Activated T-cell treated with anti-CD3 and anti-CD28 coated beads, Interleukin-2, amount 50 U/mL, for 24 hours (primary cell): ENCODE data around the gene RANBP1.
"Not testable (repeated sequence)": the region's sequence is repeated elsewhere in the genome, so short reads cannot be mapped to it uniquely, and the experiment has no call there.

Experiments
- DNase-seq: peaks from one replicate; pipeline ENCODE4 v3.0.0-alpha.2; 2020
- H3K27ac Mint-ChIP-seq: 2 replicates; pipeline ENCODE4 v1.8.0; 2020; ENCODE audit warnings: mild to moderate bottlenecking, mixed read lengths
- H3K27me3 Mint-ChIP-seq: 2 replicates; pipeline ENCODE4 v1.8.0; 2020; ENCODE audit warnings: mixed read lengths
- H3K36me3 Mint-ChIP-seq: 2 replicates; pipeline ENCODE4 v1.8.0; 2020; ENCODE audit warnings: low read depth, mixed read lengths
- H3K4me1 Mint-ChIP-seq: 2 replicates; pipeline ENCODE4 v1.8.0; 2020; ENCODE audit warnings: low read depth, mixed read lengths
- H3K4me3 Mint-ChIP-seq: 2 replicates; pipeline ENCODE4 v1.8.0; 2020; ENCODE audit warnings: mild to moderate bottlenecking, moderate library complexity, mixed read lengths
- H3K9me3 Mint-ChIP-seq: 2 replicates; pipeline ENCODE4 v1.8.0; 2020; ENCODE audit warnings: mixed read lengths

The RANBP1 gene

GRCh38 chr22:20151276-20151588 is 35.3 kb downstream of the RANBP1 start:
- Mint-ChIP-seq H3K9me3 (no peaks in the 10 kb centered on the region), H3K4me3 (no peak overlapping the region), H3K36me3 (peaks cover 4% of the 10 kb centered on the region), H3K4me1 (peaks cover 4% of the 10 kb centered on the region), H3K27ac (no peak overlapping the region), H3K27me3 (no peaks in the 10 kb centered on the region)
- no peak for DNase-seq

- Mint-ChIP-seq H3K4me1 (peaks cover 2% of the 10 kb centered on the region), H3K9me3 (no peaks in the 10 kb centered on the region), H3K27ac (no peak overlapping the region), H3K4me3 (no peak overlapping the region), H3K36me3 (no peaks in the 10 kb centered on the region), H3K27me3 (peaks cover 5% of the 10 kb centered on the region)
- no peak for DNase-seq
Measured at GRCh38 chr22:20152464-20152890, 36.6 kb downstream of the RANBP1 start.

- Mint-ChIP-seq H3K4me3 (no peak overlapping the region), H3K9me3 (no peaks in the 10 kb centered on the region), H3K4me1 (peaks cover 2% of the 10 kb centered on the region), H3K27ac (no peak overlapping the region), H3K36me3 (no peaks in the 10 kb centered on the region), H3K27me3 (peaks cover 5% of the 10 kb centered on the region)
- no peak for DNase-seq
Measured at GRCh38 chr22:20153945-20154344, 38.0 kb downstream of the RANBP1 start.

- Mint-ChIP-seq H3K27me3 (peaks cover 5% of the 10 kb centered on the region), H3K4me1 (peaks cover 2% of the 10 kb centered on the region), H3K36me3 (no peaks in the 10 kb centered on the region), H3K27ac (no peak overlapping the region), H3K9me3 (no peaks in the 10 kb centered on the region), H3K4me3 (no peak overlapping the region)
- no peak for DNase-seq
Measured at GRCh38 chr22:20154602-20155187, 38.8 kb downstream of the RANBP1 start.

- DNase-seq, result no peak
- no peaks in the 10 kb centered on the region for H3K36me3 Mint-ChIP-seq
- H3K4me1 Mint-ChIP-seq, result peaks cover 2% of the 10 kb centered on the region
- H3K27ac Mint-ChIP-seq, result no peak overlapping the region
- H3K27me3 Mint-ChIP-seq, result peaks cover 5% of the 10 kb centered on the region
- no peak overlapping the region for H3K4me3 Mint-ChIP-seq
- no peaks in the 10 kb centered on the region for H3K9me3 Mint-ChIP-seq
Measured at GRCh38 chr22:20155330-20156041, 39.6 kb downstream of the RANBP1 start.

GRCh38 chr22:20156042-20156389 is 40.1 kb downstream of the RANBP1 start:
- no peak for DNase-seq
- H3K36me3 Mint-ChIP-seq, result no peaks in the 10 kb centered on the region
- H3K9me3 Mint-ChIP-seq, result no peaks in the 10 kb centered on the region
- no peak overlapping the region for H3K27ac Mint-ChIP-seq
- no peak overlapping the region for H3K4me3 Mint-ChIP-seq
- H3K27me3 Mint-ChIP-seq, result peaks cover 5% of the 10 kb centered on the region
- H3K4me1 Mint-ChIP-seq, result peaks cover 2% of the 10 kb centered on the region

- H3K4me1 Mint-ChIP-seq, result peaks cover 2% of the 10 kb centered on the region
- H3K36me3 Mint-ChIP-seq, result no peaks in the 10 kb centered on the region
- no peak overlapping the region for H3K4me3 Mint-ChIP-seq
- H3K27ac Mint-ChIP-seq, result no peak overlapping the region
- no peaks in the 10 kb centered on the region for H3K9me3 Mint-ChIP-seq
- peak; percentile 95 for DNase-seq
- H3K27me3 Mint-ChIP-seq, result peaks cover 5% of the 10 kb centered on the region
Measured at GRCh38 chr22:20156611-20157429, 40.9 kb downstream of the RANBP1 start.

- no peak for DNase-seq
- Mint-ChIP-seq H3K4me1 (peaks cover 2% of the 10 kb centered on the region), H3K27ac (no peak overlapping the region), H3K4me3 (no peak overlapping the region), H3K9me3 (no peaks in the 10 kb centered on the region), H3K36me3 (no peaks in the 10 kb centered on the region), H3K27me3 (peaks cover 5% of the 10 kb centered on the region)
Measured at GRCh38 chr22:20157430-20158183, 41.7 kb downstream of the RANBP1 start.

GRCh38 chr22:20158391-20159036 is 42.6 kb downstream of the RANBP1 start:
- peaks cover 5% of the 10 kb centered on the region for H3K27me3 Mint-ChIP-seq

GRCh38 chr22:20159076-20159475 is 43.2 kb downstream of the RANBP1 start:
- Mint-ChIP-seq H3K9me3 (no peaks in the 10 kb centered on the region), H3K27ac (no peak overlapping the region), H3K4me3 (no peak overlapping the region), H3K36me3 (no peaks in the 10 kb centered on the region), H3K27me3 (peaks cover 5% of the 10 kb centered on the region), H3K4me1 (peaks cover 2% of the 10 kb centered on the region)
- no peak for DNase-seq

More at GRCh38 chr22:20158391-20159036, 42.6 kb downstream of the RANBP1 start:
- Mint-ChIP-seq H3K4me3 (no peak overlapping the region), H3K27ac (no peak overlapping the region), H3K36me3 (no peaks in the 10 kb centered on the region), H3K9me3 (no peaks in the 10 kb centered on the region), H3K4me1 (peaks cover 2% of the 10 kb centered on the region)
- no peak for DNase-seq

- H3K4me1 Mint-ChIP-seq, H3K27ac Mint-ChIP-seq, H3K9me3 Mint-ChIP-seq, H3K4me3 Mint-ChIP-seq, H3K27me3 Mint-ChIP-seq, DNase-seq, H3K36me3 Mint-ChIP-seq: not testable (repeated sequence)
Measured at GRCh38 chr22:20159531-20159930, 43.6 kb downstream of the RANBP1 start.

- H3K9me3 Mint-ChIP-seq, result no peaks in the 10 kb centered on the region
- H3K27me3 Mint-ChIP-seq, result peaks cover 5% of the 10 kb centered on the region
- peaks cover 2% of the 10 kb centered on the region for H3K4me1 Mint-ChIP-seq
- no peak overlapping the region for H3K27ac Mint-ChIP-seq
- H3K36me3 Mint-ChIP-seq, result no peaks in the 10 kb centered on the region
- DNase-seq, result no peak
- no peak overlapping the region for H3K4me3 Mint-ChIP-seq
Measured at GRCh38 chr22:20160041-20160440, 44.1 kb downstream of the RANBP1 start.

GRCh38 chr22:20164863-20165262 is 49.0 kb downstream of the RANBP1 start:
- no peak for DNase-seq
- no peaks in the 10 kb centered on the region for H3K27me3 Mint-ChIP-seq
- no peaks in the 10 kb centered on the region for H3K9me3 Mint-ChIP-seq
- H3K36me3 Mint-ChIP-seq, result no peaks in the 10 kb centered on the region
- H3K4me3 Mint-ChIP-seq, result no peak overlapping the region
- H3K4me1 Mint-ChIP-seq, result no peaks in the 10 kb centered on the region
- H3K27ac Mint-ChIP-seq, result no peak overlapping the region

- no peaks in the 10 kb centered on the region for H3K36me3 Mint-ChIP-seq
- H3K27me3 Mint-ChIP-seq, result no peaks in the 10 kb centered on the region
- no peak overlapping the region for H3K4me3 Mint-ChIP-seq
- no peaks in the 10 kb centered on the region for H3K4me1 Mint-ChIP-seq
- DNase-seq, result no peak
- no peak overlapping the region for H3K27ac Mint-ChIP-seq
- H3K9me3 Mint-ChIP-seq, result no peaks in the 10 kb centered on the region
Measured at GRCh38 chr22:20165421-20165820, 49.5 kb downstream of the RANBP1 start.
